ENCODE measurements around the gene HOXD11. TPM values are rescaled to one million over a fixed set of nuclear protein-coding genes. Genes with fewer than 3 reads are reported as not detected.

Gene HOXD11
- total and polyA plus RNA-seq, 2 of the 13 experiments (the other 11 are each of a cell fraction or from before 2014, with no cell fraction given): not detected

DNA sequence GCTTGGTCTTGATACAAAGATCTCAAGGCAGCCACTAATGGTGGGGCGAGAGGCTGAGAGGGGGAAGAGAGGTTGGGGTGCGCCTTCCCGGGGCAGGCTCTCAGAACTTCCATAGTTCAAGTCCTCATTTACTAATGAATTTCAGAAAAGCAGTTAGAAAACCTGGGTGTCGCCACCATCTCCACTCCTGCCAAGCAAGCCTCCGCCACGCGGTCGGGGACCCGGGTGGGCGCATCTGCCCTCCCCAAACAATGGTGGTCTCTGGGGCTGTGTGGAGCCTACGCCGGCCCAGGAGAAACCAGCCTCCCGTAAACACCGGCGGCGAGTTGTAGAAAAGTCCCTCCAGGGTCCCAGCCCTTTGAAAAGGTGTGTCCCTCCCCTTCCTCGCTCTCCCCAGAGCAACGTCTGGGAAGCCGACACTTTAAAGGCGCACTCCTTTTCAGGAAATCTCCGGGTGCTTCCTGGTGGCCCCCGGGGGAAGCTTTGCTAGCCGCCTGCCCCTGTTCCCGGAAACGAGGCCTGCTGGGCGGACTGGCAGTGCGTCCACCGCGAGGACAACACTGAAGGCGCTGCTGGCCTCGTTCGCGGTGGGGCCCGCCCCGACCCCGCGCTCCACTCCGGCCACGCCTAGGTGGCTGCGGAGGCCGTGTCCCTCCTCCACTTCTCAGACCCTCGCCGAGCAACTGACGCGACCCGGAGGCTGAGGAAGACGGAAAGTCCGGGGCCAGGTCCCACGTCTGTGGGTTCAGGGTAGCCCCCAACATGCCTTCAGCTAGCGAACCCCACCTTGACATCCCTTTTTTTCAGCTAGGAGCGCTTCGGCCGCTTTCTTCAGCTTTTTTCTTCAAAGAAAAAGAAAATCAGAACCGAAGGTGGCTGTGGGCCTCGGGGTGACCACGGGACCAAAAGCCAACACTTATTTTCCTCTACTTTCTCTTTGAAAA, 40.2 kb upstream of the HOXD11 start (continued):
- TF ChIP-seq ZBTB33 (CRISPR knock-in tag; IDR thresholded peaks at IDR 0.05): peak; percentile 72; the same call in 1 of the 2 replicates
- TF ChIP-seq E2F2 (CRISPR knock-in tag; IDR thresholded peaks at IDR 0.05; ENCODE audit: borderline replicate concordance): no peak
- TF ChIP-seq SRSF1 (optimal IDR thresholded peaks at IDR 0.05; ENCODE audit: low read depth, low read length): no peak
- TF ChIP-seq ARID4A (CRISPR knock-in tag; IDR thresholded peaks at IDR 0.05; ENCODE audit: borderline replicate concordance): no peak
- TF ChIP-seq, protein P1, sequence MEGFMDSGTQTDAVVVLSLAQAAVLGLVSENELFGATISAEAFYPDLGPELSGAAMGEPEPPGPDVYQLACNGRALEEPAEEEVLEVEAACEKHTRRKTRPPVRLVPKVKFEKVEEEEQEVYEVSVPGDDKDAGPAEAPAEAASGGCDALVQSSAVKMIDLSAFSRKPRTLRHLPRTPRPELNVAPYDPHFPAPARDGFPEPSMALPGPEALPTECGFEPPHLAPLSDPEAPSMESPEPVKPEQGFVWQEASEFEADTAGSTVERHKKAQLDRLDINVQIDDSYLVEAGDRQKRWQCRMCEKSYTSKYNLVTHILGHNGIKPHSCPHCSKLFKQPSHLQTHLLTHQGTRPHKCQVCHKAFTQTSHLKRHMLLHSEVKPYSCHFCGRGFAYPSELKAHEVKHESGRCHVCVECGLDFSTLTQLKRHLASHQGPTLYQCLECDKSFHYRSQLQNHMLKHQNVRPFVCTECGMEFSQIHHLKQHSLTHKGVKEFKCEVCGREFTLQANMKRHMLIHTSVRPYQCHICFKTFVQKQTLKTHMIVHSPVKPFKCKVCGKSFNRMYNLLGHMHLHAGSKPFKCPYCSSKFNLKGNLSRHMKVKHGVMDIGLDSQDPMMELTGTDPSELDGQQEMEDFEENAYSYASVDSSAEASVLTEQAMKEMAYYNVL (CRISPR knock-in tag; IDR thresholded peaks at IDR 0.05; ENCODE audit: borderline replicate concordance): no peak
- peak; percentile 21; the same call in 1 of the 2 replicates for TF ChIP-seq KDM5B (CRISPR knock-in tag; IDR thresholded peaks at IDR 0.05; ENCODE audit: borderline replicate concordance)
- TF ChIP-seq ZNF556 (CRISPR knock-in tag; IDR thresholded peaks at IDR 0.05; ENCODE audit: borderline replicate concordance): no peak
- no peak for TF ChIP-seq GATAD1 (CRISPR knock-in tag; IDR thresholded peaks at IDR 0.05)
- no peak for TF ChIP-seq MED13 (CRISPR knock-in tag; IDR thresholded peaks at IDR 0.05)
- no peak for TF ChIP-seq SNRNP70 (IDR thresholded peaks at IDR 0.05; ENCODE audit: low read depth, low read length)
- no peak for TF ChIP-seq YY1 (IDR thresholded peaks at IDR 0.05; ENCODE audit: insufficient read depth, insufficient replicate concordance, low read depth, low read length)
- TF ChIP-seq MEIS1 (CRISPR knock-in tag; IDR thresholded peaks at IDR 0.05; ENCODE audit: borderline replicate concordance): no peak
- peak; percentile 3 for TF ChIP-seq HNRNPLL (IDR thresholded peaks at IDR 0.05; ENCODE audit: low read depth, low read length, poor library complexity, severe bottlenecking)
- no peak for TF ChIP-seq ATM (IDR thresholded peaks at IDR 0.05; ENCODE audit: borderline replicate concordance)
- TF ChIP-seq ZNF775 (CRISPR knock-in tag; IDR thresholded peaks at IDR 0.05; ENCODE audit: borderline replicate concordance): no peak
- no peak for TF ChIP-seq SMC3 (IDR thresholded peaks at IDR 0.05; ENCODE audit: low read length)
- TF ChIP-seq ZNF563 (CRISPR knock-in tag; IDR thresholded peaks at IDR 0.05): no peak
- TF ChIP-seq MIXL1 (CRISPR knock-in tag; IDR thresholded peaks at IDR 0.05): no peak
- TF ChIP-seq ZNF891 (CRISPR knock-in tag; IDR thresholded peaks at IDR 0.05): no peak
